Transverse colon (tissue), 4 donors: Measurements from ENCODE around the gene PARVA. TPM values are rescaled to one million over a fixed set of nuclear protein-coding genes. Genes with fewer than 3 reads are reported as not detected.

Source experiments
- DNase-seq: peaks from one replicate; pipeline ENCODE4 v3.0.0-alpha.2; 2019
- H3K27ac ChIP-seq, 4 donors: fragments of 200-600 bp; sonication (generic); 2 replicates each; pipeline ENCODE4 v1.5.1; 2016 to 2018; ENCODE audit warnings: inconsistent platforms in 4 of 4
- H3K27me3 ChIP-seq: fragments of 200-600 bp; sonication (generic); 2 replicates; pipeline ENCODE4 v1.5.1; 2017; ENCODE audit warnings: inconsistent platforms
- H3K36me3 ChIP-seq, 4 donors: fragments of 200-600 bp; sonication (generic); 2 replicates each; pipeline ENCODE4 v1.5.1; 2017 to 2019; ENCODE audit warnings: inconsistent platforms in 4 of 4
- H3K4me1 ChIP-seq, 4 donors: fragments of 200-600 bp; sonication (generic); 2 replicates each; pipeline ENCODE4 v1.5.1; 2017 to 2020; ENCODE audit warnings: inconsistent platforms in 4 of 4
- H3K4me3 ChIP-seq, 4 donors: fragments of 200-600 bp; sonication (generic); 1 replicate in 1 of 4; 2 replicates in 3 of 4; pipeline versions ENCODE4 v1.5.1 to v1.6.1; 2017 to 2019; ENCODE audit warnings: inconsistent platforms in 4 of 4
- H3K9me3 ChIP-seq, 2 donors: fragments of 200-600 bp; sonication (generic); 2 replicates each; pipeline ENCODE4 v1.5.1; 2017 to 2019; ENCODE audit warnings: inconsistent platforms in 2 of 2
- EP300 ChIP-seq: sonication (generic); formaldehyde crosslinking; IDR thresholded peaks from one replicate; pipeline ENCODE4 v1.6.1; 2017; ENCODE audit warnings: antibody characterized with exemption, low read depth
- POLR2A ChIP-seq: fragments of 450-650 bp; IDR thresholded peaks from one replicate; pipeline ENCODE4 v1.6.1; 2016; ENCODE audit warnings: antibody characterized with exemption, mild to moderate bottlenecking, moderate library complexity
- POLR2AphosphoS5 ChIP-seq, 3 donors: sonication (generic); formaldehyde crosslinking; IDR thresholded peaks; one replicate each; pipeline ENCODE4 v1.6.1; 2016; ENCODE audit warnings: antibody characterized with exemption in 3 of 3
- WGBS, 2 donors: methylation state at CpG; one replicate each; pipeline ENCODE4 v1.1.5; 2018; ENCODE audit warnings: low coverage in 1 of 2; 5-methylcytosine and 5-hydroxymethylcytosine counted together
- in situ Hi-C, 4 donors: fragments of 200-750 bp; cut with MboI; loops; one replicate each; pipeline versions ENCODE4 v1.15.0 to v1.15.1; 2017; ENCODE audit warnings: low sequenced_read_pairs in 3 of 4, low pct_ligation_motif_present in 1 of 4, low pct_unique_long_range_greater_than_20kb in 1 of 4
- intact Hi-C: fragments of 100-400 bp; cut with DNase I; formaldehyde crosslinking; loops from one replicate; pipeline ENCODE4 v1.15.1; 2023; ENCODE audit warnings: low total_unique reads
- total RNA-seq, 4 donors: library from RNA; depleted of rRNA; stranded (reverse); fragments of >200 nt; gene quantifications; one replicate each; pipeline ENCODE4 v1.1.0, GENCODE V29; 2016
- TF ChIP-seq, protein P1 (sequence below), 5 experiments: fragments of 200-600 bp in 3 of 5; fragments of 450-650 bp in 2 of 5; sonication (generic) in 3 of 5; IDR thresholded peaks; 1 replicate in 2 of 5; 2 replicates in 3 of 5; pipeline ENCODE4 v1.5.1; 2016 to 2017; ENCODE audit warnings: antibody characterized with exemption in 5 of 5, inconsistent platforms in 3 of 5, mild to moderate bottlenecking in 2 of 5, moderate library complexity in 1 of 5

The PARVA gene
- total RNA-seq, 4 donors from 2014 or later, result 34.3 to 82.0 (median 45.1) TPM

- no peak for DNase-seq
- peaks cover 4 to 25% (median 15%) of the 10 kb centered on the region in 4 donors for H3K4me1 ChIP-seq
- TF ChIP-seq EP300 (no peak), POLR2A (no peak), POLR2AphosphoS5 (IDR thresholded peaks at IDR 0.05) (no peak)
- TF ChIP-seq, protein P1, sequence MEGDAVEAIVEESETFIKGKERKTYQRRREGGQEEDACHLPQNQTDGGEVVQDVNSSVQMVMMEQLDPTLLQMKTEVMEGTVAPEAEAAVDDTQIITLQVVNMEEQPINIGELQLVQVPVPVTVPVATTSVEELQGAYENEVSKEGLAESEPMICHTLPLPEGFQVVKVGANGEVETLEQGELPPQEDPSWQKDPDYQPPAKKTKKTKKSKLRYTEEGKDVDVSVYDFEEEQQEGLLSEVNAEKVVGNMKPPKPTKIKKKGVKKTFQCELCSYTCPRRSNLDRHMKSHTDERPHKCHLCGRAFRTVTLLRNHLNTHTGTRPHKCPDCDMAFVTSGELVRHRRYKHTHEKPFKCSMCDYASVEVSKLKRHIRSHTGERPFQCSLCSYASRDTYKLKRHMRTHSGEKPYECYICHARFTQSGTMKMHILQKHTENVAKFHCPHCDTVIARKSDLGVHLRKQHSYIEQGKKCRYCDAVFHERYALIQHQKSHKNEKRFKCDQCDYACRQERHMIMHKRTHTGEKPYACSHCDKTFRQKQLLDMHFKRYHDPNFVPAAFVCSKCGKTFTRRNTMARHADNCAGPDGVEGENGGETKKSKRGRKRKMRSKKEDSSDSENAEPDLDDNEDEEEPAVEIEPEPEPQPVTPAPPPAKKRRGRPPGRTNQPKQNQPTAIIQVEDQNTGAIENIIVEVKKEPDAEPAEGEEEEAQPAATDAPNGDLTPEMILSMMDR (IDR thresholded peaks at IDR 0.05), result no peak
- H3K9me3 ChIP-seq, result no peaks in the 10 kb centered on the region
- H3K4me3 ChIP-seq, result no peak overlapping the region
- intact Hi-C loops (loop anchor here (10.0 kb wide), 1 partner anchor 48 kb away; no protein-coding TSS in a partner anchor), in situ Hi-C loops (no loop called here)
- H3K27me3 ChIP-seq, result no peaks in the 10 kb centered on the region
- WGBS, 2 donors, result 84 to 85% methylated on average over 2 of the region's 2 CpGs
- H3K36me3 ChIP-seq, result no peaks in the 10 kb centered on the region
- H3K27ac ChIP-seq, result peak overlapping the region; percentile 16 to 85 (median 53)
Observed at GRCh38 chr11:12453243-12453642, 75.9 kb downstream of the PARVA start.

DNA sequence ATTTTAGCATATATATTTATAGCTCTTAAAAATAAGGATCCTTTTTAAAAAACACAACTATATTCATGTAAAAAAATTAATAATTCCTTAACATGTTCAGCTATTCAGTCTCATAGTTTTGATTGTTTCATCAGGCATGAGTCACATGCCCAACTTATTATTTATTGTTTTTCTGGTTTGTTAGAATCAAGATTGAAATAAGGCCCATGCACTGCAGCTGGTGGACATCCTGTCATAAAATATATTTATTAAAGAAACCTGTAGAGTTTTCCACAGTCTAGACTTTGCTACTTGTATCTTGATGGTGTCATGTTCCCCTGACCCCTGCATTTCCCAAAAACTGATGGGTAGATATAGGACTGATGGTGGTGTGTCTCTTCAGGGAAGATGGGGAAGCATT, 77.4 kb downstream of the PARVA start:
- Histone ChIP-seq H3K27ac (peak overlapping the region; percentile 61 to 85 (median 73)), H3K4me3 (no peak overlapping the region), H3K9me3 (no peaks in the 10 kb centered on the region), H3K4me1 (peaks cover 4 to 31% (median 23%) of the 10 kb centered on the region in 4 donors), H3K27me3 (no peaks in the 10 kb centered on the region), H3K36me3 (no peaks in the 10 kb centered on the region)
- intact Hi-C loops (loop anchor here (10.0 kb wide), 1 partner anchor 50 kb away; no protein-coding TSS in a partner anchor), in situ Hi-C loops (no loop called here)
- TF ChIP-seq POLR2A (no peak), POLR2AphosphoS5 (IDR thresholded peaks at IDR 0.05) (no peak), EP300 (no peak)
- TF ChIP-seq, protein P1 (IDR thresholded peaks at IDR 0.05), result no peak
- no peak for DNase-seq

- in situ Hi-C loops, result no loop called here
- TF ChIP-seq POLR2A (no peak), POLR2AphosphoS5 (IDR thresholded peaks at IDR 0.05) (no peak), EP300 (no peak)
- TF ChIP-seq, protein P1 (IDR thresholded peaks at IDR 0.05), result no peak
- H3K27ac ChIP-seq, result peak overlapping the region; percentile 61 to 85 (median 73)
- H3K4me3 ChIP-seq, result no peak overlapping the region
- no peak for DNase-seq
- no peaks in the 10 kb centered on the region for H3K27me3 ChIP-seq
- H3K4me1 ChIP-seq, result peaks cover 4 to 34% (median 23%) of the 10 kb centered on the region in 4 donors
- no peaks in the 10 kb centered on the region for H3K9me3 ChIP-seq
- no peaks in the 10 kb centered on the region for H3K36me3 ChIP-seq
- WGBS, 2 donors, result 43 to 79% methylated on average over 3 to 4 of the region's 4 CpGs
- intact Hi-C loops, result loop anchor here (10.0 kb wide), 1 partner anchor 51 kb away; no protein-coding TSS in a partner anchor
Observed at GRCh38 chr11:12455938-12456337, 78.6 kb downstream of the PARVA start.

DNA sequence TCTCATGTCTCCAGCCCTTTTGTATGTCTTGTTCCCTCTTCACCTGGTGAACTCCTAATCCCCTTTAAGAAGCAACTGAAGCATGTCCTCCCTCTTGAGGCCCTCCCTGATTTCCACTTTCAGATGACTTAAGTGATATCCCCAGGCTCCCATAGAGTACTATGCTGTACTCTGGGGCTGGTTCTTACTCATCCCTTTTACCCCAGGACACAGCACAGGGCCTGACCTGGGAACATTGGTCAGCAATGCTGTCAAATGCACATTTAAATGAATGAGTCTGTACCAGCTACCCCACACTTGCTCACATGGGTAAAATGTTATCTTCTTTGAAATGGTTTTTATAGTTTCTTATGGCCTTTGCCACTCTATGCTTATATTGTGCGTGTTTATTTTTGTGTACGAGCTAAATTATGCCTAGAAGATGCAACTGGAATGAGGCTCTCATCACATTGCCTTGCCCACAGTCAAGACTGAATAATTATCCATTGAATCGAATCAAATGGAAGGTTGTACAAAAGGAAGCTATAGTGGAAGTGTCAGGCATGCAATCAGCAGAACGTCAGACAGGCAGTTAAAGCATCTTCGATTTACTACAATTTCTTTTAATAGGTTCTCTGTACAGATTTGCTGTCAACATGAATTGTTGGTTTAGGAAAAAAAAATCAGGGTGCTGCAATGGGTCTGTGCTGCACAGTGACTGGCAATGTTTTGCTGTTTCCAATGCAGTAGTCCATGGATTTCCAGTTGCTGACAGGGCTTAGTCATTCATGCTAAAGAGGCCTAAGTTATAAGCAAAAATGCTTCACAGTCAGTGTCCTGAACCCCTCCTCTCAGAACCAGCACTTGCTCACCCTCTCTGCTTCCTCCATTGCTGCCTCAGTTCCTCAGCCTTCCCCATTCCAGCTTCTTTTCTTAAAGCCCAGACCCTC, 79.5 kb downstream of the PARVA start:
- Histone ChIP-seq H3K27me3 (no peaks in the 10 kb centered on the region), H3K36me3 (no peaks in the 10 kb centered on the region), H3K4me3 (no peak overlapping the region), H3K9me3 (no peaks in the 10 kb centered on the region), H3K27ac (peak overlapping the region; percentile 61 to 85 (median 73)), H3K4me1 (peaks cover 4 to 36% (median 23%) of the 10 kb centered on the region in 4 donors)
- TF ChIP-seq POLR2AphosphoS5 (IDR thresholded peaks at IDR 0.05) (no peak), POLR2A (no peak), EP300 (no peak)
- TF ChIP-seq, protein P1 (IDR thresholded peaks at IDR 0.05), result no peak
- in situ Hi-C loops, result no loop called here
- no peak for DNase-seq
- WGBS, 2 donors, result 50 to 65% methylated on average over 5 of the region's 5 CpGs
- intact Hi-C loops, result loop anchor here (10.0 kb wide), 1 partner anchor 52 kb away; no protein-coding TSS in a partner anchor
